Measurements from ENCODE around the gene SEC24C.
"Not testable (repeated sequence)": the region's sequence is repeated elsewhere in the genome, so short reads cannot be mapped to it uniquely, and the experiment has no call there.

Gene SEC24C

GRCh38 chr10:73743905-73744663 lies at the start of gene SEC24C:
TSS of gene SEC24C (plus strand) at chr10:73744372. CDS start at chr10:73746833, 2,461 bp downstream.
- peak; percentile 80 for DNase-seq

- DNase-seq: not testable (repeated sequence)
These were observed 48.9 kb upstream of the SEC24C start for GRCh38 chr10:73695302-73695701.

- not testable (repeated sequence) for DNase-seq
These were observed 46.5 kb upstream of the SEC24C start, which contains the start of gene AGAP5 for GRCh38 chr10:73697675-73698159. TSS of gene AGAP5 (minus strand) at chr10:73698109. CDS start at chr10:73697755, 354 bp downstream.

- not testable (repeated sequence) for DNase-seq
These were observed 45.4 kb upstream of the SEC24C start for GRCh38 chr10:73698819-73699218.

- not testable (repeated sequence) for DNase-seq
These were observed 40.2 kb upstream of the SEC24C start for GRCh38 chr10:73703924-73704323.

GRCh38 chr10:73705506-73706072 lies 38.6 kb upstream of the SEC24C start:
- not testable (repeated sequence) for DNase-seq

GRCh38 chr10:73706488-73706887 lies 37.7 kb upstream of the SEC24C start:
- not testable (repeated sequence) for DNase-seq

GRCh38 chr10:73707628-73708027 lies 36.5 kb upstream of the SEC24C start:
- DNase-seq: not testable (repeated sequence)

GRCh38 chr10:73708122-73708521 lies 36.0 kb upstream of the SEC24C start:
- not testable (repeated sequence) for DNase-seq

- not testable (repeated sequence) for DNase-seq
These were observed 32.5 kb upstream of the SEC24C start for GRCh38 chr10:73711683-73712082.

GRCh38 chr10:73713912-73714311 lies 30.3 kb upstream of the SEC24C start:
- DNase-seq: not testable (repeated sequence)

GRCh38 chr10:73714483-73714882 lies 29.7 kb upstream of the SEC24C start:
- DNase-seq: not testable (repeated sequence)

- not testable (repeated sequence) for DNase-seq
These were observed 28.7 kb upstream of the SEC24C start for GRCh38 chr10:73715179-73716156.

GRCh38 chr10:73716251-73716650 lies 27.9 kb upstream of the SEC24C start:
- DNase-seq: no peak

GRCh38 chr10:73717556-73717955 lies 26.6 kb upstream of the SEC24C start:
- DNase-seq: no peak

GRCh38 chr10:73720561-73720960 lies 23.6 kb upstream of the SEC24C start:
- DNase-seq: not testable (repeated sequence)

- DNase-seq: no peak
These were observed 20.7 kb upstream of the SEC24C start for GRCh38 chr10:73723516-73723915.

- DNase-seq: not testable (repeated sequence)
These were observed 14.4 kb upstream of the SEC24C start for GRCh38 chr10:73729781-73730152.

- DNase-seq: peak; percentile 60
These were observed 13.8 kb upstream of the SEC24C start for GRCh38 chr10:73730153-73730906.

- no peak for DNase-seq
These were observed 12.4 kb upstream of the SEC24C start for GRCh38 chr10:73731588-73732375.

GRCh38 chr10:73732426-73732825 lies 11.7 kb upstream of the SEC24C start:
- no peak for DNase-seq

Data from DMS79 treated with DMSO at 0.1 percent for 48 hours (cell line).